AG10803 (cell line): ENCODE measurements around the gene TMEM167B.
"Not testable (repeated sequence)": the region's sequence is repeated elsewhere in the genome, so short reads cannot be mapped to it uniquely, and the experiment has no call there.

Experiments used
- DNase-seq: peaks from one replicate; pipeline ENCODE4 v3.0.0; 2010; ENCODE audit warnings: low read depth
- H3K4me3 ChIP-seq: 2 replicates; pipeline ENCODE4 v1.5.1; 2011; ENCODE audit warnings: mild to moderate bottlenecking, low read length, control low read depth
- CTCF ChIP-seq: conservative IDR thresholded peaks from 2 replicates; pipeline ENCODE4 v1.5.1; 2011; ENCODE audit warnings: mild to moderate bottlenecking, low read length, control low read depth, inconsistent platforms

The TMEM167B gene

GRCh38 chr1:109138358-109138757 lies 47.8 kb downstream of the TMEM167B start:
- no peak overlapping the region for H3K4me3 ChIP-seq
- DNase-seq = no peak
- TF ChIP-seq CTCF = no peak

GRCh38 chr1:109140392-109140791 lies 49.8 kb downstream of the TMEM167B start:
- no peak overlapping the region for H3K4me3 ChIP-seq
- no peak for DNase-seq
- TF ChIP-seq CTCF = no peak

DNA sequence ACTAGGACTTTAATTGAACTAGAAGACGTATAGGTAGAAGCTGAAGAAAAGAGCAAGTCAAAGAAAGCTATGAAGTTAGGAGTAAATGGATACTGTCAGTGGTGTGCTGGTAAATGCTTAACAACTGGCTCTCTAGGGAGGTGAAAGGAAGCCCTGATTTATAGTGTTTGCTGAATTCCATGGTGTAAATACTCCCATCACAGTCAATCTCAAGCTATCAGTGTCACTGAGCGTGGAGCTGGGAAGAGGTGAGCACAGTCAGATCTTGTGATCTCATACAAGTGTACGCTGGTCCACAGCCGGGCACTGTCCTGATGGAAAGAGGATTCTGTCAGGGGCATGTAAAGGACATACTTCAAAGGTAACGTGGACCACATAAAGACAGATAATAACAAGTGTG lies 51.7 kb downstream of the TMEM167B start:
- no peak for TF ChIP-seq CTCF
- H3K4me3 ChIP-seq = no peak overlapping the region

GRCh38 chr1:109142725-109143124 lies 52.2 kb downstream of the TMEM167B start:
- not testable (repeated sequence) for H3K4me3 ChIP-seq, DNase-seq

More for the DNA sequence above, 51.7 kb downstream of the TMEM167B start:
- no peak for DNase-seq
